SKM-1 (cell line): ENCODE data around the gene KCNH6.
A peak's percentile ranks its signal among the peaks of the same experiment; 100 is the strongest.

Experiments
- DNase-seq: peaks from one replicate; lab custom pipeline; 2025; ENCODE audit not compliant: unreplicated experiment; lab: John Stamatoyannopoulos, UW

The KCNH6 gene

GRCh38 chr17:63533433-63534077 lies 10.4 kb downstream of the KCNH6 start:
- DNase-seq, result no peak

GRCh38 chr17:63534078-63534570 lies 11.0 kb downstream of the KCNH6 start:
- no peak for DNase-seq

GRCh38 chr17:63534816-63535455 lies 11.8 kb downstream of the KCNH6 start:
- DNase-seq, result no peak

- DNase-seq, result no peak
Measured at GRCh38 chr17:63535640-63536039, 12.5 kb downstream of the KCNH6 start.

GRCh38 chr17:63537001-63537400 lies 13.8 kb downstream of the KCNH6 start:
- no peak for DNase-seq

GRCh38 chr17:63537991-63538692 lies 15.0 kb downstream of the KCNH6 start:
- no peak for DNase-seq

- DNase-seq, result no peak
Measured at GRCh38 chr17:63538693-63539595, 15.8 kb downstream of the KCNH6 start.

GRCh38 chr17:63540590-63540989 lies 17.4 kb downstream of the KCNH6 start:
- no peak for DNase-seq

GRCh38 chr17:63542218-63542545 lies 19.0 kb downstream of the KCNH6 start:
- no peak for DNase-seq

GRCh38 chr17:63542942-63543821 lies 20.0 kb downstream of the KCNH6 start:
- DNase-seq, result no peak

GRCh38 chr17:63543822-63544420 lies 20.8 kb downstream of the KCNH6 start:
- no peak for DNase-seq

GRCh38 chr17:63544467-63545301 lies 21.5 kb downstream of the KCNH6 start:
- no peak for DNase-seq

- DNase-seq, result no peak
Measured at GRCh38 chr17:63546308-63547082, 23.3 kb downstream of the KCNH6 start.

GRCh38 chr17:63547083-63547523 lies 23.9 kb downstream of the KCNH6 start:
- no peak for DNase-seq

GRCh38 chr17:63549289-63549945 lies 26.3 kb downstream of the KCNH6 start:
- DNase-seq, result no peak

GRCh38 chr17:63549946-63550816 lies 27.0 kb downstream of the KCNH6 start, which contains the start of gene DCAF7:
TSS of gene DCAF7 (plus strand) at chr17:63550477. CDS start at chr17:63550678, 201 bp downstream.
- DNase-seq, result peak; percentile 99
